ENCODE results near the gene SBNO2. TPM values are rescaled to one million over a fixed set of nuclear protein-coding genes. Genes with fewer than 3 reads are reported as not detected.

Gene SBNO2
- total and polyA plus RNA-seq, 2 donors (not counting 1 experiment from before 2014, with no cell fraction given): 42.8 to 83.3 TPM

DNA sequence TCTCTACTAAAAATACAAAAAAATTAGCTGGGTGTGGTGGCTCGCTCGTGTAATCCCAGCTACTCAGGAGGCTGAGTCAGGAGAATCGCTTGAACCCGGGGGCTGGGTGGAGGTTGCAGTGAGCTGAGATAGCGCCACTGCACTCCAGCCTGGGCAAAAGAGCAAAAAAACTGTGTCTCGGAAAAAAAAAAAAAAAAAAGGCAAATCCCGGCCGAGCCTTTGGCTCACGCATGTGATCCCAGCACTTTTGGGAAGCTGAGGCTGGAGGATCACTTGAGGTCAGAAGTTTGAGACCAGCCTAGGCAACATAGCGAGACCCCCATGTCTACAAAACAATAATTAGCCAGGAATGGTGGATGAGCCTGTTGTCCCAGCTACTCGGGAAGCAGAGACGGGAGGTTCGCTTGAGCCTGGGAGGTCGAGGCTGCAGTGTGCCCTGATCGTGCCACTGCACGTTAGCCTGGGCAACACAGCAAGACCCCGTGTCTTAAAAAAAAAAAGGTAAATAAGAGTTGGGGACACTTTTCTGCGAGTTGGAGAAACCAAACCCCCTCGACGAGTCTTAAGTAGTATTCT lies 70.8 kb downstream of the SBNO2 start:
- H3K9me3 Mint-ChIP-seq (ENCODE audit: insufficient read depth): no peaks in the 10 kb centered on the region
- Histone ChIP-seq H4K20me1 (ENCODE audit: control insufficient read depth, insufficient read depth, low read length, poor library complexity, severe bottlenecking) (peaks cover 32% of the 10 kb centered on the region), H3K9ac (ENCODE audit: low read length) (peak overlapping the region; percentile 50), H3K4me3 (ENCODE audit: control extremely low read depth in 1 of 5, extremely low read depth in 1 of 5, insufficient read depth in 1 of 5, low read depth in 2 of 5, low read length in 4 of 5) (peak overlapping the region in 4 of 5 experiments; percentile 8 to 35 (median 18)), H3K9me3 (ENCODE audit: control extremely low read depth in 1 of 3, control insufficient read depth in 2 of 3, insufficient read depth in 1 of 3, low read length in 2 of 3) (no peaks in the 10 kb centered on the region), H2AFZ (ENCODE audit: insufficient read depth, low read depth, low read length, poor library complexity, severe bottlenecking) (no peak overlapping the region), H3K36me3 (replicated peaks in 1 of 2; ENCODE audit: control extremely low read depth in 1 of 2, control insufficient read depth in 1 of 2, extremely low read depth in 1 of 2, insufficient read depth in 2 of 2, low read length in 1 of 2) (peaks cover 0 to 15% of the 10 kb centered on the region in 2 experiments), H3K4me2 (replicated peaks; ENCODE audit: low read depth, low read length, poor library complexity, severe bottlenecking) (peak overlapping the region; percentile 96), H3K79me2 (ENCODE audit: control insufficient read depth, insufficient read depth, low read length) (peaks cover 6% of the 10 kb centered on the region), H3K4me1 (ENCODE audit: control insufficient read depth in 2 of 2, insufficient read depth in 2 of 2, low read length in 2 of 2) (peaks cover 26 to 58% of the 10 kb centered on the region in 2 donors), H3K27me3 (replicated peaks in 1 of 4; ENCODE audit: control extremely low read depth in 1 of 4, control insufficient read depth in 3 of 4, insufficient read depth in 4 of 4, low read length in 3 of 4) (no peaks in the 10 kb centered on the region), H3K27ac (ENCODE audit: low read length in 2 of 2) (peak overlapping the region; percentile 60 to 100)
- peak overlapping the region; percentile 94 for H3K27ac Mint-ChIP-seq
- DNase-seq: no peak
- intact Hi-C loops (cut with micrococcal nuclease): loop anchor here (1.0 to 5.0 kb wide), 5 partner anchors 8 to 164 kb away; partner anchors contain the start of genes ABCA7, ARHGAP45, ATP5F1D and CIRBP
- peaks cover 40% of the 10 kb centered on the region for H3K4me1 Mint-ChIP-seq
- POLR2A ChIA-PET: interaction anchor here (0.6 to 4.0 kb wide), 17 partner anchors 8 to 177 kb away, joined by 3 to 21 read pairs (median 6); partner anchors contain the start of genes ABCA7, ARHGAP45, CIRBP and POLR2E
- H3K27me3 Mint-ChIP-seq: no peaks in the 10 kb centered on the region
- WGBS (ENCODE audit: insufficient coverage): 53% methylated on average over 10 of the region's 20 CpGs
- H3K4me3 Mint-ChIP-seq: peak overlapping the region; percentile 81
- CTCF ChIA-PET: interaction anchor here (0.6 to 2.7 kb wide), 8 partner anchors 10 to 172 kb away, joined by 3 to 14 read pairs (median 4); no protein-coding TSS in a partner anchor
- TF ChIP-seq, protein P1, sequence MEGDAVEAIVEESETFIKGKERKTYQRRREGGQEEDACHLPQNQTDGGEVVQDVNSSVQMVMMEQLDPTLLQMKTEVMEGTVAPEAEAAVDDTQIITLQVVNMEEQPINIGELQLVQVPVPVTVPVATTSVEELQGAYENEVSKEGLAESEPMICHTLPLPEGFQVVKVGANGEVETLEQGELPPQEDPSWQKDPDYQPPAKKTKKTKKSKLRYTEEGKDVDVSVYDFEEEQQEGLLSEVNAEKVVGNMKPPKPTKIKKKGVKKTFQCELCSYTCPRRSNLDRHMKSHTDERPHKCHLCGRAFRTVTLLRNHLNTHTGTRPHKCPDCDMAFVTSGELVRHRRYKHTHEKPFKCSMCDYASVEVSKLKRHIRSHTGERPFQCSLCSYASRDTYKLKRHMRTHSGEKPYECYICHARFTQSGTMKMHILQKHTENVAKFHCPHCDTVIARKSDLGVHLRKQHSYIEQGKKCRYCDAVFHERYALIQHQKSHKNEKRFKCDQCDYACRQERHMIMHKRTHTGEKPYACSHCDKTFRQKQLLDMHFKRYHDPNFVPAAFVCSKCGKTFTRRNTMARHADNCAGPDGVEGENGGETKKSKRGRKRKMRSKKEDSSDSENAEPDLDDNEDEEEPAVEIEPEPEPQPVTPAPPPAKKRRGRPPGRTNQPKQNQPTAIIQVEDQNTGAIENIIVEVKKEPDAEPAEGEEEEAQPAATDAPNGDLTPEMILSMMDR (IDR thresholded peaks at IDR 0.05): no peak
- TF ChIP-seq EZH2 (IDR thresholded peaks at IDR 0.05; ENCODE audit: borderline replicate concordance, insufficient read depth, low read depth, low read length, poor library complexity, severe bottlenecking): no peak
- no peak for ATAC-seq (ENCODE audit: low read depth)
